Measurements from ENCODE around the gene YAF2.

YAF2 gene

DNA sequence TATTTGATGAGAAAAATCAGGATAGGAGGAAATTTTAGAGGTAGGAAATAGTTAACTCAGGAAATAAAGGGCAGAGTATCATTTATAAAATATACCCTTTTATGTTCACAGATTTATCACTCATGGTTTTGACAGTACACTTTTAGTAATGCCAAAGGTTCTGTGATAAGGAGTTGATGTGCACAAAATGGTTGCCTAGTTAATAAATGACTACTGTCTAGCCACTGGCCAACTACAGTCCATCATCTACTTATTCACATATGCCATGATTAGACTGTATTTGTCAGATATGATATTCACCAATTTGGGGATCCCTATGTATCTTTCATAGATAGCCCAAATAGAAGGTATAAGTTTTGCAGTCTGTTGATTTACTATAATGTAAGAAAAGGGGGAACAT, 74.1 kb downstream of the YAF2 start:
- H3K4me3 ChIP-seq (ENCODE audit: low read length), result no peak overlapping the region
- no peak for DNase-seq (ENCODE audit: low read depth, low spot score)

DNA sequence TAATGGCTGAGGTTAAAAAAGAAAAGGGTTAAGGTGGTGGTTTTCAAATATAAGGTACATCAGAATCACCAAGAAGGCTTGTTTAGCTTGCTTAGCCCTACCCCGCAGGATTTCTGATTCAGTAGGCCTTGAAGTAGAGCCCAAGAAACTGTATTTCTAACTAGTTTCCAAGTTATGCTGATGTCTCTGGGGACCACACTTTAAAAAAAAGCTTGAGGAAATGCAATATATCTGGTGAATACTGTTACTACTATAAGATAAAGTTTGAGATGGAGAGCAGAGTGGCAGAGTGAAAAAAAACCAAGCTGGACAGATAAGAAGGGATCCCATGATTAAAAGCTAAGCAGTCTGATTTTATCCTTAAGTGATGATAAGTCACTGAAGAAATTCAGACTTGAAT, 75.1 kb downstream of the YAF2 start:
- no peak overlapping the region for H3K4me3 ChIP-seq (ENCODE audit: low read length)

DNA sequence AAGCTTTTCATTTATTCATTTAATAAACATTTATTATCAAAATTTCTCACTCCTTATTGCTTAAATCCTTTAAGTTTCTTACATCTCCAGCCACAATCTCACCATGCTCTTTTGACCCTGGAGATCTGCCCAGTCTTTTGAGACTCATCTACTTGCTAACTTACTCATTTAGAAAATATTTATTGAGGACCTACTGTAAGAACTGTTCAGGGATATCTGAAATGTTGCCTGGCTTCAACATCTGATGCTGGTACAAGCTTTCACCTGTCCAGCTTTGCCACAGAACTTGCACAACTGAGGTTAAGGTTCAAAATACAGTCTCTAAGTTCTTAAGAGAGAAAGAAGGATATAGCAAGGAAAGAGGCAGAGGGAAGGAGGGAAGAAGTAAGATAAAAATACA, 75.9 kb downstream of the YAF2 start:
- no peak overlapping the region for H3K4me3 ChIP-seq (ENCODE audit: low read length)
- no peak for DNase-seq (ENCODE audit: low read depth, low spot score)

More for the DNA sequence above, 75.1 kb downstream of the YAF2 start:
- DNase-seq (ENCODE audit: low read depth, low spot score), result no peak

DNA sequence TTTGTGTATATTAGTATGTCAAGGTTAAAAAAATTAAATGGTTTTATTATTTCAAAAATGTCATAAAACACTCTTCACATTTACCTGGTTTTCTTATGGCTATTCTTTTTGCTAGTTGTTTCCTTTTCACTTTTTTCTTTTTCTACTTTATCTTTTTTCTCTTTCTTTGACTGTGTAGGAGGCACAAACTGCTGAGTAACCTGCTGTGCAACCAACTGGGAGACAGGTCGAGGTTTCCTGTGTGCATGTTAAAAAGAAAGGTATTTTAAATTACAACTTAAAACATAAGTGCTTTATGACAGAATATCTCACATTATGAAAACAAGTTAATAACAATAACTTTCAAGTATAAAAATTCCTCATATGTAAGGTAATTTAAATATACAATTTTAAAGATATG, 76.5 kb downstream of the YAF2 start:
- H3K4me3 ChIP-seq (ENCODE audit: low read length), result no peak overlapping the region
- DNase-seq (ENCODE audit: low read depth, low spot score), result no peak

DNA sequence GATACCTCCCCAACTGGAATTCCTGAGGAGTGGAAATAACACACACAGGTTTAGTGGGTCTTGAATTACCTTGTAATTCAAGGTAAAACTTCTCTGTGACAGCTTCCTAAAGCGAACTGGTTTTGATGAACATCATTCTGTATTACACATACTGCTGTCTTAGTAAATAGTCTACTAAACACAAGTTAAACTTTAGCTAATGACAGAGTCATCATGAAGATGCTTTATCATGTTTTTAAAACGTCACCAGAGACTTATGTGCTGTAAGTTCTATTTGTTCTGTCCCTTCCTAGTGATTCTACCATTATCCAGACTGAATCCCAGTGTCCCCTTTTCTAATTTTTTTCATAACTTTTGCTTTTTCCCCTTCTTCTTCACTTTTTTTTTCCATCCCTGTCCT, 81.8 kb downstream of the YAF2 start:
- no peak for DNase-seq (ENCODE audit: low read depth, low spot score)
- H3K4me3 ChIP-seq (ENCODE audit: low read length), result no peak overlapping the region

DNA sequence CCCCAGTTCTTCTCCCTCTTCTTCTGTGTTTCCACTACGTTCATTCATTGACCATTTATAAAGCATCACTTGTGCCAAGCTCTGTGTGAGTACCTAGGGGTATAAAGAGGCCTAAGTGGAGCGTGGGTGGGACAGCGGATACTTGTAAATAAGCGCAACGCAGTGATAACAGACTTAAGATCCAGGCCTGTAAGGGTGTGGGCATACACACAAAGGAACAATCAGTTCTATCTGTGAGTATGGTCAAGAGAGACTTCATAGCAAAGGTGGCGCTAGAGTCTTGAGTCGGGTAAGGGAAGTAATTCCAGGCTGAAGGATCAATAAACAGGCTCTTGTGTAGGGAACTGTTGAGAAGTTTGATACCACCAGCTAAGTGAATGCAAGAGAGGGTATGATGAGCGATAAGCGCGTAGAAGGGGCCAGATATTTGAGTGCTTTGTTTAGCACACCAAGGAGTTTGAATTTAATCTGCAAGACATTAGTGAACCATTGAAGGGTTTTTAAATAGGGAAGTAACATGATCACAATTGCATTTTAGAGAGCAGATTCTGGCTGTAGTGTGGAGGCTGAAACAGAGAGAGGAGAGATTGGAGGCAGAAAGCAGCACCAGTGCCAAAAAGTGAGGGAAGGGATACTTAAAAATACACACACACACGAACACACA, 92.4 kb downstream of the YAF2 start:
- peak overlapping the region; percentile 56; the same call in 1 of the 2 replicates for H3K4me3 ChIP-seq (ENCODE audit: low read length)
- DNase-seq (ENCODE audit: low read depth, low spot score), result no peak

DNA sequence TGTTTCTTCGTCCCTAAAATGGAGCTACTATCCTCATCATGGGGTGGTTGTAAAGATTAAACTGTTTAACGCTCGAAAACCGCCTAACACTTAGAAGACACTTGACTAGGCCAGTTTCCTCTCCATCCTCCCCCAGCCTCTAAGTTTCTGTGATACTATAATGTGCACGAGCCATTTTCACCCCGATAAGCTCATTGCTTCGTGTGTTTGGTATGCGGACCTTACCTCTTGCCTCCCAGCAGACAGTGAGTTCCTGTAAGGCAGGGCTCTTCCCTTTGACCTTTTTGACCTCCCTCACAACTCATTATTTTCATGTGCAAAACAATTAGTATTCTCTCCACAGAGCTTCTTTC, 92.9 kb downstream of the YAF2 start:
- no peak for DNase-seq (ENCODE audit: low read depth, low spot score)
- H3K4me3 ChIP-seq (ENCODE audit: low read length), result peak overlapping the region; percentile 56

DNA sequence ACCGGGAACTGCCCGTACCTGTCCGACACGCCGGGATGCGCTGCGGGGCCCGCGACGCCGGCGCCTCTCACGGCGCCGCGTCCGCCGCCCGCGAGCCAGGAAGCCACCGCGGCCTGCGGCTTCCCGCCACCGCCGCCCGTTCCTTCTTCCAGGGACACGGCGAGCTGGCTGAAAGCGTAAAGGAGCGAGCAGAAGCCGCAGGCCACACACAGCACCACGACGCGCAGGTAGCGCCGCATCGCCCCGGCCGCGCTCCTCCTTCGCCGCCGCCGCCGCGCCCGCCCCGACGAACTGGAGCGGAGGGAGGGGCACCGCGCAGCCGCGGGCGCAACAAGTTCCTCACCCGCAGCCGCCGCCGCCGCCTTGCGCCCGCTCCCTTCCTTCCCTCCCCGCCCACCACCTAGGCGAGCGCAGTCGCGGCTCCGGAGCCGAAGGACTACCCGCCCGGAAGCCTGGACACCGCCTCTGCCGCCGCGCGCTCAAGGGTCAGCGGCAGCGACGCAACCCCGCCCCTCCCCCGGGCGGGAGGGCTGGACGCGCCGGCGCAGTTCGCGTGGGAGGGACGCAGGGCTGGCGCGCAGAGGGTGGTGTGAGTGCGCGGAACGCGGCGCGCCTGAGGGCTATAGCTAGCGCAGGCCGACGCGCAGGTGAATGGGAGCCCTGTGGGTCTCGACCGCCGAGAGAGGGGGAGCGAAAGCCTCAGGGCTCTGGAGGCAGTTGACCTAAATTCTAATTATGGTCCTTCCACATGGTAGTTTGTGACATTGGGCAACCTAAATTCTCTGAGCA, 93.4 kb downstream of the YAF2 start, which contains the start of gene GXYLT1:
Gene GXYLT1, minus strand, starts transcription at position 467 of the 789 bp plus-strand sequence. Its CDS starts 228 bp downstream, at position 239.
- peak; percentile 58 for DNase-seq (ENCODE audit: low read depth, low spot score)
- peak within 1 kb of the TSS; percentile 56 for H3K4me3 ChIP-seq (ENCODE audit: low read length)

DNA sequence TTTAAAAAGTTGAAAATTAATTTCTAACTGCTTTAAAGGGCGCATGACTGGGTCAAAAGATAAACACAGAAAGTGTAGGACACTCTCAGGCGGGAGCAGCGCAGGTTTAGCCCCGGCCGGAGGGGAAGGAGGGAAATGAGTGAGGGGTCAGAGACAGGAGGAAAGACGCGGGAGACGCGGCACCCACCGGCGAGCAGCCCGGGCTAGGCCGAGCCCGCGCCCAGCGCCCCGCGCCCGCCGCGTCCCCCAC, 94.0 kb downstream of the YAF2 start:
- DNase-seq (ENCODE audit: low read depth, low spot score), result no peak

DNA sequence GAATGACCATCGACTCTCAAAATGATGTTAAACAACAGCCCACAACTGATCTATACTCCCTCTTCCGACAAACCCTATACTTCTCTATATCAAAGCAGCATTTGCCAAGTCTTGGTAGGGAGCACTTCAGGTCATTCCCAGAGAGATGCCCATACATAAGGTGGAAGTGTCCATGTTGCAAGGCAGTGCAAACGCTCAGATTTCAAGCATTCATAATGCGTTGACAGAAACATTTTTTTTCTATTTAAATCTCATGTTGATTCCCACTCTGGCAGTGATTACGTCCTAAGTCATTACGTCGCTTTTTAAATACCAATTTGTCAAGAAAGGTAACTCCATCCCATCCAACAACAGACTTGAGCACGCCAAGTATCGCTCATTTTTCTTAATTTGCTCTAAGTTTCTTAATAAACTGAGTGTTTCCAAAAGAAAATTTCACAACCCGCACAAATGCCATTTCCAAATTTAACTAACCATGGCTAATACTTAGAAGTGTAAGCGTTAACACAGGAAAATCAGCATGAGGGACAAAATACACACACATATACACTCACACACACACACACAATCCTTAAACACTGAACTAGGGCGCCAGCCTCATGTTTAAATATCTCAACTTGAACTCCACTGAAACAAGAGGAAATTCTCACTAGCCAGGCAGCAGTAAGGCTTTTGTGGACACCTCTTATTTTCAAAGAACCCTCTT, 94.4 kb downstream of the YAF2 start:
- peak; percentile 18 for DNase-seq (ENCODE audit: low read depth, low spot score)

More for the DNA sequence above, 94.0 kb downstream of the YAF2 start:
- H3K4me3 ChIP-seq (ENCODE audit: low read length), result peak overlapping the region; percentile 56

DNA sequence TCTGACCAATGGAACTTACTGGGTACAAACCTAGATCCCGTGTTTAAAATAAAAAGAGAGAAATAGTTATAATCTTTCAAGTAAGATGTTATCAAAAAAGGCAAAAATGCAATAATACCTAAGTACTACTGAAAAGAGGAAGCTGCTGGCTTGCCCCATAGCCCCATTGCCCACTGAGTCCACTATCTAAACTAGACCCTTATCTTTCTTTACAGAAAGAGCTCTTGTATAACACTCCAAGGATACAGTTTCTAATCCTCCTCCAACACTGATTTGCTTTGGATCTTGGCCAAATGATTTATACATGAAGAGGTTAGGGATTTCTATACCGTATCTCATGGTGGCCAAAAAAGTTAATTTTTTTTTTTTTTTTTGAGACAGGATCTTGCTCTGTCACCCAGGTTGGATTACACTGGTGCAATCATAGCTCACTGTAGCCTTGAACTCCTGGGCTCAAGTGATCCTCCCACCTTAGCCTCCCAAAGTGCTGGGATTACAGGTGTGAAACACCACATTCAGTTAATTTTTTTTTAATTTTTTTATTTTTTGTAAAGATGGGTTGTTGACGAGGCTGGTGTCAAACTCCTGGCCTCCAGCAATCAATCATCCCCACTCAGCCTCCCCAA, 96.0 kb downstream of the YAF2 start:
- H3K4me3 ChIP-seq (ENCODE audit: low read length), result no peak overlapping the region
- DNase-seq (ENCODE audit: low read depth, low spot score), result no peak

More for the DNA sequence above, 94.4 kb downstream of the YAF2 start:
- H3K4me3 ChIP-seq (ENCODE audit: low read length), result peak overlapping the region; percentile 56

DNA sequence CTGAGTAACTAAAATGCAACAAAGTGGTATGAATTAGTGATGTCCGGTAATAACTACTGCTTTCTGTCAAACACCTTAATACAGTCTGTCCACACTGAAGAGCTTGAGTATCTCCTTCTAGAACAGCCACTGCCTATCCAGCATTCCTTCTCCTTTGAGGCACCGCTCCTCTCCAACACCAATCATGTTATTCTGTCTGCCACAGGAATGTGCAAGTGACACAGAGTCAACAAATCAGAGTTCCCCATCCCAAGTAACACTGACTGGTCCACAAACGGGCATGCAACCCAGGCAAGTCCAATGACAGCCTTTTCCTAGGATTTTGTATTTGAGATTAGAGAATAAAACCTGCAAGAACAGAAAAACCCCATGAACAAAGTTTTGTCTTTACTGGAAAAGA, 97.1 kb downstream of the YAF2 start:
- H3K4me3 ChIP-seq (ENCODE audit: low read length), result no peak overlapping the region
- DNase-seq (ENCODE audit: low read depth, low spot score), result no peak

DNA sequence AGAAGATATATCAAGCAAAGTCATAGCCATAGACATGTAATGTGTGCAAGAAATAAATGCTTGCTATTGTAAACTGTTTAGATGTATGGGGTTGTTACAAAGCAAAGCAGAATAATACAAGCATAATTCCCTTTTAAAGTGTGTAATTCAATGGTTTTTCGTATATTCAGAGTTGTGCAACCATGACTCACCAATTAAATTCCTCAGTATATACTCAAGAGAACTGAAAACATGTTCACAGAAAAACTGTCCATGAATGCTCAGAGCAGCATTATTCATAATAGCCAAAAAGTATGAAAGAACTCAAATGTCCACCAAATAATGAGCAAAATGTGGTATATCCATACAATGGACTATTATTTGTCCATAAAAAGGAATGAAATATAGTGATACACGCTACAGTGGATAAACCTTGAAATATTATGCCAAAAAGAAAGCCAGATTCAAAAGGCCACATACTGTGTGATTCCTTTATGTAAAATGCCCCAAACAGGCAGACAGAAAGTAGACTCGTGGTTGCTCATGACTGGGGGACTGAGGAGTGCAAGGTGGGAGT, 102.7 kb downstream of the YAF2 start:
- no peak for DNase-seq (ENCODE audit: low read depth, low spot score)
- H3K4me3 ChIP-seq (ENCODE audit: low read length), result no peak overlapping the region

DNA sequence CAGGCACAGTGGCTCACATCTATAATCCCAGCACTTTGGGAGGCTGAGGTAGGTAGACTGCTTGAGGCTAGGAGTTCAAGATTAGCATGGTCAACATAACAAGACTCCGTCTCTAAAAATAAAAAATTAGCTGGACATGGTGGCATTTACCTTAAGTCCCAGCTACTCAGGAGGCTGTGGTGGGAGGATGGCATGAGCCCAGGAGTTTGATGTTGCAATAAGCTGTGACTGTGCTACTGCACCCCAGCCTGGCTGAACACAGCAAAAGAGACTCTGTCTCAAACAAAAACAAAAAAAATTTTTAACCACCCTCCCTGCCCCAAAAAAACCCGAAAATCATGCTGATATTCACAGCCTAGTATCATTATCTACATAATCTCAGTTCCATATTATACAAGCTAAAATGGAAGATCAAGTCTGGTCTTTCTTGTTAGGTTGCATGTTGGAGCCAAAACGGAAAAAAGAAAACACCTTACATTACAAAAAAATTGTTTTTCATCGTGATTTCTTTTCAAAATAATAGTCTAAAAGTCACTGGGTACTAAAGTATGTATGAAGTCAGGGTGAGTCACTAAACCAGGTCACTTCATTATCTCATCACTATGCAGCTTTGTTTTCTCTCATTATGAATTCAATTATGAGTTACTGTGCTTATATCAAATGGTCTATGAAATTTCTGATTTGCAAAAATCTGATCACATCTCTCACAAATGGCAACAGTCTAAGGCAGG, 107.2 kb downstream of the YAF2 start:
- no peak for DNase-seq (ENCODE audit: low read depth, low spot score)
- no peak overlapping the region for H3K4me3 ChIP-seq (ENCODE audit: low read length)

DNA sequence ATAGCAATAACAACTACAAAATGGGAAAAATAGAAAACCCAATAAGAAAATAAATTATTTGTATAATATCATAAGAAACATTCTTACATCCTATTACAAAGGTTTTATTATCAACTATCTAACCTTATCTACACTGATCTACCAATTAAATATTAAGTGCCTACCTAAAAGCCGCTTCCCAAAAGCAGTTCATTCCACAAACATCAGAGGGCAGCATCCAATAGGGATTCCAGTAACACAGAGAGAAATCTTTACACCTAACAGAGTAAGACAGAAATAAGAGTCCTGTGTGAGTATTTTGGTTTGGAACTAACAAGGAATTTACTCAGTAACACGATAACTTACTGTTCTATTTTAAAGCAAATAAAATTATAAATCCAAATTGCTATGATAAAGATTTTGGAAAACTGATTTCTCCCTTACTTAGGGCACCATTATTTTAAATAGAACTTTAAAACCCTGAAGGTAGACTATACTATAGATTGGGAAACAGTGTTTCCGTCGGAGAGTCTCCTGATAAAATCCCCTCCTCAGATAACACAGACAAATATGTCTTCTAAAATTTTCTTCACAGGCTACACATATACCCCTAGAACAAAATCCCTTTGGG, 108.3 kb downstream of the YAF2 start:
- H3K4me3 ChIP-seq (ENCODE audit: low read length), result no peak overlapping the region
- no peak for DNase-seq (ENCODE audit: low read depth, low spot score)

DNA sequence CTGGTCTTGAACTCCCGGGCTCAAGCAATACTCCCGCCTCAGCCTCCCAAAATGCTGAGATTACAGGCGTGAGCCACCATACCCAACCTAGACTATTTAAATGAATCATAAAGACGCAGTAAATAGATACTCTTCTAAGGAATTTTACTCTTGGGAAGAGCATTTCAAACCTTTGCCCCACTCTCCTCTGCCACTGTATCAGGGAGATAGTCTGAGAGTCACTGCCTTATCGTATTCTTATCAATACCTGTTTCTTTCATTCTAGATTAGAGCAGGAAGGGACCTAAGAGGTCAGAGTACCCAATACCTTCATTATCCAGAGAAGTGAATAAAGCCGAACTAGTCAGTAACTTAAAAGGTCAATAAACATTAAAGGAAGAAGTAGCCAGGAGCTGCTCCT, 109.2 kb downstream of the YAF2 start:
- no peak for DNase-seq (ENCODE audit: low read depth, low spot score)
- no peak overlapping the region for H3K4me3 ChIP-seq (ENCODE audit: low read length)

DNA sequence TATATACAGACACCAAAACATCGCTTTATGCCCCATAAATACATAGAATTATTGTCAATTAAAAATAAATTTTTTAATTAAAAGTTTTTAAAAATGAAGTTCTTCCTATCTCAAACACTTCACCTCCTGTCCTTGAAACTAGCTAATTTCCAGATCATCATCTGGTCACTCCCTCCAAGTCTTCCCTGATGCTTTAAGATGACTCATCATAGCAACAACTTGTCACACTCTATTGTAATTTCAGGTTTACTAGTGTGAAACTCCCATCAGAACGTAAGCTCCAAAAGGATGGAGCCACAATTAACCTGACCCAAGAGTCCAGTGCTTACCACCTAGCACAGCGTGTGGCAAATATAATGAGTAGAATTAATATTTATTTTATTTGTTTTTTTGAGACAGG, 109.7 kb downstream of the YAF2 start:
- no peak for DNase-seq (ENCODE audit: low read depth, low spot score)
- no peak overlapping the region for H3K4me3 ChIP-seq (ENCODE audit: low read length)

DNA sequence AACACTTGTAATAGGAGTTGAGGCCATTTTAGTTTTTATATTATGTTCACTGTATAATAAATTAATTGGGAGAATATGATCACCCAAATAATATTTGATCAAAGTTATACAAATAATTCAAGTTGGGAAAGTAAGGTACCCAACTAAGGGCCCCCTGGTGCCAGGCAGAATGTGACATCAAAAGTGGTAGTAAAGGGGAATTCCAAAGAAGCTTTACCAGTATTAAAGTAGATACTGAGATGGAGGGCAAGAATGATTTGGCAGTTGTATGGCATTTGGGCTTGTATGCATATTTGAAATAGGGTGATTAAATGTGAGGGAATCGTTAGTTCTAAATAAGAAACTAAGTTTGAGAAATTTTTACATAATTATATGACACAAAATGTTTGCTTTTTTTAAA, 111.1 kb downstream of the YAF2 start:
- no peak overlapping the region for H3K4me3 ChIP-seq (ENCODE audit: low read length)
- DNase-seq (ENCODE audit: low read depth, low spot score), result no peak

DNA sequence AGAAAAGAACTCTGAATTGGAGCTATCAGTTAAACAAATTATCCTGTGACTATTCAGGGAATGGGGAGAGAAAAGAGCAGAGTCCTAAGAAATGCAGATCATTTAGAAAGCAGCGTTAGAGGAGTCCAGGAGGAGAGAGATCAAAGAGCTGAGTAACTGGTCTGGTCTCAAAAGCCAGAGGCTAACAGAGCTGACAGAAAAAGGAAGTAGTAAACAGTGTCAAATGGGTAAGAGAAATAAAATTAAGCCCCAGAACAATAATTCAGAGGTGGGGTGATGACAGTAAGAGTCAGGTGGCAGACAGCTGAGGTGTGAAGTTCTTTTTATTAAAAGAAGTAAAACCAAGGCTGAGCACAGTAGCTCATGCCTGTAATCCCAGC, 112.7 kb downstream of the YAF2 start:
- no peak for DNase-seq (ENCODE audit: low read depth, low spot score)
- H3K4me3 ChIP-seq (ENCODE audit: low read length), result no peak overlapping the region
